Left lung (tissue), 10 donors: ENCODE measurements around the gene FLYWCH1. TPM values are rescaled to one million over a fixed set of nuclear protein-coding genes. Genes with fewer than 3 reads are reported as not detected.
"Not testable (repeated sequence)": the region's sequence is repeated elsewhere in the genome, so short reads cannot be mapped to it uniquely, and the experiment has no call there.

Experiments used
- ATAC-seq: fragments of 200-7000 bp; cut with Tn5 transposase; one replicate; pipeline ENCODE4 v1.9.1; 2020; ENCODE audit warnings: moderate library complexity
- DNase-seq, 4 donors: peaks; one replicate each; pipeline ENCODE4 v3.0.0-alpha.2; 2013 to 2020
- H3K27ac ChIP-seq, 2 donors: fragments of 200-600 bp; sonication (generic) in 1 of 2; one replicate each; pipeline versions ENCODE4 v1.5.0 to v1.8.0; 2020 to 2021
- H3K27me3 ChIP-seq, 2 donors: fragments of 200-600 bp; sonication (generic) in 1 of 2; one replicate each; pipeline versions ENCODE4 v1.5.0 to v1.8.0; 2020 to 2021
- H3K36me3 ChIP-seq, 2 donors: fragments of 200-600 bp; sonication (generic) in 1 of 2; one replicate each; pipeline versions ENCODE4 v1.5.0 to v1.8.0; 2020 to 2021
- H3K4me1 ChIP-seq, 2 donors: fragments of 200-600 bp; one replicate each; pipeline ENCODE4 v1.8.0; 2021
- H3K4me3 ChIP-seq, 2 donors: fragments of 200-600 bp; sonication (generic) in 1 of 2; one replicate each; pipeline versions ENCODE4 v1.5.0 to v1.8.0; 2020 to 2021; ENCODE audit warnings: mild to moderate bottlenecking in 1 of 2
- H3K9me3 ChIP-seq, 2 donors: fragments of 200-600 bp; sonication (generic) in 1 of 2; one replicate each; pipeline versions ENCODE4 v1.5.0 to v1.8.0; 2020 to 2021
- intact Hi-C, 2 donors: fragments of 100-400 bp; cut with DNase I; formaldehyde crosslinking; loops; one replicate each; pipeline versions ENCODE4 v1.11.2 to v1.14.2; 2022
- polyA plus RNA-seq, 6 donors: library from polyadenylated mRNA; unstranded; fragments of 120-200 nt; gene quantifications; one replicate each; pipeline ENCODE4 v1.2.1, GENCODE V29; 2013; ENCODE audit not compliant: insufficient read length in 6 of 6
- total RNA-seq, 2 donors: library from RNA; stranded (reverse); fragmentation: NEBNext Ultra II Directional; extraction: Animal tissue kit (Norgen Biotek cat#: 25700); gene quantifications; one replicate each; pipeline ENCODE4 v1.2.1, GENCODE V29; 2021
- TF ChIP-seq, protein P1 (sequence below), 2 donors: fragments of 200-600 bp; sonication (generic) in 1 of 2; IDR thresholded peaks; one replicate each; pipeline versions ENCODE4 v1.5.0 to v1.8.0; 2021; ENCODE audit warnings: antibody characterized with exemption in 2 of 2
- donor health status: DM: no; HTN: yes; CAD: no.
- donor health status: DM: no; HTN: no; CAD: no.

The FLYWCH1 gene
- total and polyA plus RNA-seq, 8 donors: 17.2 to 42.9 (median 26.4) TPM

DNA sequence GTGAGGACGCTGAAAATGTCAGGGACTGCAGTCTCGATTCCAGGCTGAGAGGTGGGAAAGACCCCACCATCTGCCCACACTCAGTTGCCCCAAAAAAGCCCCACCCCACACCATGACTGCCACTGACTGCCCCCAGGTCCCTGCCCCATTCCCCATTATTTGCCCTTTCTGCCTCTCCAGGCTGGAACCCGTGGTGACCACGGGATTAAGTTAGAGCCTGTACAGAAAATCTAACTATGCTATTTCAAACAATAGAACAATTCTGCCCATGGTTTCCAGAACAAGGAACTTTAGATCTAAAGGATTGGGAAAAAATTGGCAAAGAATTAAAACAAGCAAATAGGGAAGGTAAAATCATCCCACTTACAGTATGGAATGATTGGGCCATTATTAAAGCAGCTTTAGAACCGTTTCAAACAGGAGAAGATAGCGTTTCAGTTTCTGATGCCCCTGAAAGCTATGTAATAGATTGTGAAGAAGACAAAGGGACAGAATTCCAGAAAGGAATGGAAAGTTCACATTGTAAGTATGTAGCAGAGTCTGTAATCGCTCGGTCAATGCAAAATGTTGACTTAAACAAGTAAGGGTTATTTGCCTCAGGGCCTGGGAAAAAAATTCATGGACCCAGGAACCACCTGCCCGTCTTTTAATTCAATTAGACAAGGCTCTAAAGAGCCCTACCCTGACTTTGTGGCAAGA lies 14.4 kb downstream of the FLYWCH1 start:
- TF ChIP-seq, protein P1, sequence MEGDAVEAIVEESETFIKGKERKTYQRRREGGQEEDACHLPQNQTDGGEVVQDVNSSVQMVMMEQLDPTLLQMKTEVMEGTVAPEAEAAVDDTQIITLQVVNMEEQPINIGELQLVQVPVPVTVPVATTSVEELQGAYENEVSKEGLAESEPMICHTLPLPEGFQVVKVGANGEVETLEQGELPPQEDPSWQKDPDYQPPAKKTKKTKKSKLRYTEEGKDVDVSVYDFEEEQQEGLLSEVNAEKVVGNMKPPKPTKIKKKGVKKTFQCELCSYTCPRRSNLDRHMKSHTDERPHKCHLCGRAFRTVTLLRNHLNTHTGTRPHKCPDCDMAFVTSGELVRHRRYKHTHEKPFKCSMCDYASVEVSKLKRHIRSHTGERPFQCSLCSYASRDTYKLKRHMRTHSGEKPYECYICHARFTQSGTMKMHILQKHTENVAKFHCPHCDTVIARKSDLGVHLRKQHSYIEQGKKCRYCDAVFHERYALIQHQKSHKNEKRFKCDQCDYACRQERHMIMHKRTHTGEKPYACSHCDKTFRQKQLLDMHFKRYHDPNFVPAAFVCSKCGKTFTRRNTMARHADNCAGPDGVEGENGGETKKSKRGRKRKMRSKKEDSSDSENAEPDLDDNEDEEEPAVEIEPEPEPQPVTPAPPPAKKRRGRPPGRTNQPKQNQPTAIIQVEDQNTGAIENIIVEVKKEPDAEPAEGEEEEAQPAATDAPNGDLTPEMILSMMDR (IDR thresholded peaks at IDR 0.05): no peak
- intact Hi-C loops: loop anchor here in 1 of 2 donors (10.0 kb wide), 1 partner anchor 51 kb away; no protein-coding TSS in a partner anchor
- Histone ChIP-seq H3K27me3 (no peaks in the 10 kb centered on the region), H3K4me3 (no peak overlapping the region), H3K9me3 (no peaks in the 10 kb centered on the region), H3K27ac (no peak overlapping the region), H3K4me1 (peaks cover 0 to 11% of the 10 kb centered on the region in 2 donors), H3K36me3 (peaks cover 0 to 29% of the 10 kb centered on the region in 2 donors)
- DNase-seq (no peak), ATAC-seq (no peak)

DNA sequence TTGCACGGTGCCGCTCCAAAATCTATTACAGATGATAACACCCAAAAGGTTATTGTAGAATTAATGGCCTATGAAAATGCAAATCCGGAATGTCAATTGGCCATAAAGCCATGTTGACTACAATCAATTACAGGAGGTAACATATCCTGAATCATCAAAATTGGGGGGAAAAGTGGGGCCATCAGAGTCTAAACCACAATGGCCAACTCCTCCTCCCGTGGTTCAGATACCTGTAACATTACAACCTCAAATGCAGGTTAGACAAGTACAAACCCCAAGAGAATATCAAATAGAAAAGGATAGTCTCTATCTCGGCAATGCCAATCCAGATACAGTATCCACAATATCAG lies 14.9 kb downstream of the FLYWCH1 start:
- intact Hi-C loops: loop anchor here in 1 of 2 donors (10.0 kb wide), 1 partner anchor 52 kb away; no protein-coding TSS in a partner anchor
- ATAC-seq (no peak), DNase-seq (no peak)
- TF ChIP-seq, protein P1 (IDR thresholded peaks at IDR 0.05): no peak
- Histone ChIP-seq H3K27ac (no peak overlapping the region), H3K9me3 (no peaks in the 10 kb centered on the region), H3K4me1 (peaks cover 0 to 11% of the 10 kb centered on the region in 2 donors), H3K4me3 (no peak overlapping the region), H3K36me3 (peaks cover 0 to 31% of the 10 kb centered on the region in 2 donors), H3K27me3 (no peaks in the 10 kb centered on the region)

DNA sequence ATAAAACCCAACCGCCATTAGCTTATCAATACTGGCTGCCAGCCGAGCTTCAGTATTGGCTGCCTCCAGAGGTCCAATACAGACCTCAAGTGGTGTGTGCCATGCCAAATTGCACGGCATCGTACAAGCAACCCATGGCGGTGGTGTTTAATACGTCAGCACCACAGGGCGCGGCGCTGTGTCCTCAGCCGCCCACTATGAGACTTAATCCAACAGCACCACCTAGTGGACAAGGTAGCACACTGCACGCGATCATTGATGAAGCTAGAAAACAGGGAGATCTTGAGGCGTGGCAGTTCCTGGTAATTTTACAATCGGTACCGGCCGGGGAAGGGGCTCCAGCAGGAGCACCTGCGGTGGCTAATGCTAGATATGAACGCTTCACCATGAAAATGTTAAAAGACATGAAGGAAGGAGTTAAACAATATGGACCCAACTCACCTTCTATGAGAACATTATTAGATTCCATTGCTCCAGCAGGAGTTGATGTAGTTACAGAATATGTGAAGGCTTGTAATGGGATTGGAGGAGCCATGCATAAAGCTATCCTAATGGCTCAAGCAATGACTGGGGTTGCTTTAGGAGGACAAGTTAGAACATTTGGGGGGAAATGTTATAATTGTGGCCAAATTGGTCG lies 15.4 kb downstream of the FLYWCH1 start:
- peak; percentile 99 for ATAC-seq
- H3K27ac ChIP-seq: no peak overlapping the region
- H3K9me3 ChIP-seq: no peaks in the 10 kb centered on the region
- H3K27me3 ChIP-seq: no peaks in the 10 kb centered on the region
- peaks cover 0 to 31% of the 10 kb centered on the region in 2 donors for H3K36me3 ChIP-seq
- peaks cover 0 to 11% of the 10 kb centered on the region in 2 donors for H3K4me1 ChIP-seq
- intact Hi-C loops: loop anchor here in 1 of 2 donors (10.0 kb wide), 1 partner anchor 52 kb away; no protein-coding TSS in a partner anchor
- H3K4me3 ChIP-seq: no peak overlapping the region
- peak; percentile 73 to 93 (median 86) for DNase-seq
- TF ChIP-seq, protein P1 (IDR thresholded peaks at IDR 0.05): peak; percentile 97 to 99

DNA sequence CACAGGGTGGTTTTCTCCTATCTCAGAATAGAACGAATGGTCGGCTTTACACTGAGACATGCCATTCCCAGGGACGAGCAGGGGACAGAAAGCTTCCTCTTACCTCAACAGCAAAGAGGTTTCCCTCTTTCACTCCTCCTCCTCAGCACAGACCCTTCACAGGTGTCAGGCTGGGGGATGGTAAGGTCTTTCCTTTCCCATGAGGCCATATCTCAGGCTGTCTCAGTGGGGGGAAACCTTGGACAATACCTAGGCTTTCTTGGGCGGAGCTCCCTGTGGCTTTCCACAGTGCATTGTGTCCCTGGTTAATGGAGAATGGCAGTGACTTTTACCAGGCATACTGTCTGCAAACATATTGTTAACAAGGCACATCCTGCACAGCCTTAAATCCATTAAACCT lies 16.4 kb downstream of the FLYWCH1 start:
- not testable (repeated sequence) for ATAC-seq, H3K27me3 ChIP-seq, DNase-seq, H3K27ac ChIP-seq, H3K4me3 ChIP-seq, H3K9me3 ChIP-seq
- intact Hi-C loops: loop anchor here in 1 of 2 donors (10.0 kb wide), 1 partner anchor 53 kb away; no protein-coding TSS in a partner anchor
- H3K36me3 ChIP-seq: peaks cover 0 to 33% of the 10 kb centered on the region in 2 donors
- H3K4me1 ChIP-seq: peaks cover 0 to 11% of the 10 kb centered on the region in 2 donors

DNA sequence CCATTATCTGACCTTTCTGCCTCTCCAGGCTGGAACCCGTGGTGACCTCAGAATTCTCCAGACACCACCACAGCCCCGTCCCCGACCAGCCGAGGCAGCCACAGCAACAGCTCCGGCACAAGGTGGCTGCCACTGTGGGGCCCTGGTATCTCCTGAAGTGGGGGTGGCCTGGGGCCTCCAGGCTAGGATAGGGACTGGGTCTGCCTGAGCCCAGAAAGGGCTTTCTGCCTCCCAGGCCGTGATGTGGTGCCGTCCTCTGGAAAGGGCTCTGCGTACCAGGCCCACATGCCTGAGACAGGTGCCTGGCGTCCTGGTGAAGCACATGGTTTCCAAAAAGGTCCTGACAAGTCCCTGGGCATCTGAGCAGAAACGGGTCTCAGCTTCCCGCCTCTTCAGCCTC lies 17.1 kb downstream of the FLYWCH1 start:
- H3K4me1 ChIP-seq: peaks cover 0 to 11% of the 10 kb centered on the region in 2 donors
- ATAC-seq (no peak), DNase-seq (no peak)
- peaks cover 0 to 40% of the 10 kb centered on the region in 2 donors for H3K36me3 ChIP-seq
- no peak overlapping the region for H3K27ac ChIP-seq
- no peak overlapping the region for H3K4me3 ChIP-seq
- intact Hi-C loops: loop anchor here in 1 of 2 donors (10.0 kb wide), 1 partner anchor 54 kb away; no protein-coding TSS in a partner anchor
- no peaks in the 10 kb centered on the region for H3K9me3 ChIP-seq
- no peaks in the 10 kb centered on the region for H3K27me3 ChIP-seq
- TF ChIP-seq, protein P1 (IDR thresholded peaks at IDR 0.05): no peak
